Measurements from ENCODE around the gene CARNS1.

GRCh38 chr11:67393437-67393836, 22.0 kb upstream of the CARNS1 start:
- TF ChIP-seq CTCF (IDR thresholded peaks at IDR 0.05; ENCODE audit: poor library complexity) (no peak), EZH2 (IDR thresholded peaks at IDR 0.05; ENCODE audit: borderline replicate concordance) (no peak), EZH2phosphoT487 (IDR thresholded peaks at IDR 0.05; ENCODE audit: low read depth, severe bottlenecking, unreplicated experiment) (no peak)

Measured in hepatocyte (in vitro differentiated cells).